GM19463 (cell line): ENCODE results near the gene ALDOA.

ENCODE experiments used
- ATAC-seq: cut with Tn5 transposase; IDR thresholded peaks from one replicate; pipeline ENCODE4 v1.9.1; 2021; ENCODE audit warnings: mild to moderate bottlenecking, moderate library complexity; ENCODE audit not compliant: unreplicated experiment

ALDOA gene

DNA sequence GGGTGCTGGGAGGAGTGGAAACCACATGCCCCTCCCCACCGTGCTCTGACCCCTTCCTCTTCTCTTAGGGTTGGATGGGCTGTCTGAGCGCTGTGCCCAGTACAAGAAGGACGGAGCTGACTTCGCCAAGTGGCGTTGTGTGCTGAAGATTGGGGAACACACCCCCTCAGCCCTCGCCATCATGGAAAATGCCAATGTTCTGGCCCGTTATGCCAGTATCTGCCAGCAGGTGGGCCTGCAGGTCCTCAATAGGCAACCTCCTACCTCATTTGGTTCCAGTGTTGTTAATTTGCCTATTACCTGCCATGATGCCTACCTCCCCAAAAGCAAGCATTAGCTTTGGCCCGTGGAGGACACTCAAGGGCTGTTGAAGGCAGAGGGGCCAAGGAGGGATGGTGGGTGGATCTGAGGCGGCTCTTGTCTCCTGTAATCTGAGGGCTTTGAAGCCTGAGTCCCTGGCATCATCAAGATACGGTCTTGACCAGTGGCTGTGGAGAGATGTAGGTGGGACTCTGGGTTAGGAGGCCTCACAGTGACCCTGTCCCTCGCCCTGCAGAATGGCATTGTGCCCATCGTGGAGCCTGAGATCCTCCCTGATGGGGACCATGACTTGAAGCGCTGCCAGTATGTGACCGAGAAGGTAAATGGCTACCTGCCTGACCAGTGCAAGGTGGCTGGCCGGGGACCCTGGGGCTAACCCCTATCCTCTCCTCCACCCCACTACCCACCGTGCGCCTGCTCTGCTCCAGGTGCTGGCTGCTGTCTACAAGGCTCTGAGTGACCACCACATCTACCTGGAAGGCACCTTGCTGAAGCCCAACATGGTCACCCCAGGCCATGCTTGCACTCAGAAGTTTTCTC lies 3.4 kb downstream of the ALDOA start:
- ATAC-seq, result no peak

- no peak for ATAC-seq
Observed at GRCh38 chr16:30069611-30070462, 4.3 kb downstream of the ALDOA start.

- ATAC-seq, result no peak
Observed at GRCh38 chr16:30070490-30070889, 4.9 kb downstream of the ALDOA start.

GRCh38 chr16:30075503-30076275 lies 10.1 kb downstream of the ALDOA start, which contains the start of gene PPP4C:
PPP4C (plus strand) TSS chr16:30075994; CDS start chr16:30076378, 384 bp downstream.
- ATAC-seq, result peak; percentile 86

GRCh38 chr16:30076276-30076791 lies 10.8 kb downstream of the ALDOA start:
- peak; percentile 22 for ATAC-seq

DNA sequence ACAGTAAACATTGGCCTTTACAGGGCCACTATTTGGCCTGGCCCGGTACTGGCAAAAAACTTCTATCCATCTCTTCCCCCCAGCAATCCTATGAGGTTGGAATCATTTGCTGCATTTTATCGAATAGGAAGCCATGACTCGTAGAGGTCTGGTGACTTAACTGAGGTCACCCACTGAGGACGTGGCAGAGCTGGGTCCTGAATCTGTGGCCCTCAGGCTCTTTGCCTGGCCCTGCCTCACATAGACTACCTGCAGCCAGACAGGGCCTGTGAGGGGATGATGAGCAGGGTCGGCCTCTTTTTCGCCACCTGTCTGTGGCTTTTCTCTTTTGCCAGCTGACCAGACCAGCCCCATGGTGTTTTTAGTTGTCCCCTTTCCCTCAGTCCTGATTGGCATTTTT lies 12.1 kb downstream of the ALDOA start:
- no peak for ATAC-seq

GRCh38 chr16:30078744-30079143 lies 13.2 kb downstream of the ALDOA start:
- ATAC-seq, result no peak

DNA sequence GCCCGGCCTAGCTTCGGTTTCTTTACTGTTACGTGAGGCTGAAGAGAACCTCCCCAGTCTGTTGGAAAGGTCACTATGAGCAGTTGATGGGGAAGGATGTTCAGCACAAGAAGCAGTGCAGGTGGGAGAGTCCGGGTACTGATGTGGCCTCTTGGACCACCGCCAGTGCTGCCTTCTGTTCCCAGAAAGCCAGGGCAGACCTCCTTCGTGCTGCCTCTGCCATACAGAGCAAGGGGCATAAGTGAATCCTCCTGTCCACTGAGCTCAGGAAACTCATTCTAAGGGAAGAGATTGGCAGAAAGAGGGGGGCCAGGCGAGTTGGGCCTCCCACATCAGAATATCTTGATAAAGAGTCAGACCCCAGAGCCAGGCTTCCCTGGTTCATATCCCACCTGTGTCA lies 13.9 kb downstream of the ALDOA start:
- ATAC-seq, result no peak

- ATAC-seq, result no peak
Observed at GRCh38 chr16:30082545-30083090, 17.1 kb downstream of the ALDOA start.

DNA sequence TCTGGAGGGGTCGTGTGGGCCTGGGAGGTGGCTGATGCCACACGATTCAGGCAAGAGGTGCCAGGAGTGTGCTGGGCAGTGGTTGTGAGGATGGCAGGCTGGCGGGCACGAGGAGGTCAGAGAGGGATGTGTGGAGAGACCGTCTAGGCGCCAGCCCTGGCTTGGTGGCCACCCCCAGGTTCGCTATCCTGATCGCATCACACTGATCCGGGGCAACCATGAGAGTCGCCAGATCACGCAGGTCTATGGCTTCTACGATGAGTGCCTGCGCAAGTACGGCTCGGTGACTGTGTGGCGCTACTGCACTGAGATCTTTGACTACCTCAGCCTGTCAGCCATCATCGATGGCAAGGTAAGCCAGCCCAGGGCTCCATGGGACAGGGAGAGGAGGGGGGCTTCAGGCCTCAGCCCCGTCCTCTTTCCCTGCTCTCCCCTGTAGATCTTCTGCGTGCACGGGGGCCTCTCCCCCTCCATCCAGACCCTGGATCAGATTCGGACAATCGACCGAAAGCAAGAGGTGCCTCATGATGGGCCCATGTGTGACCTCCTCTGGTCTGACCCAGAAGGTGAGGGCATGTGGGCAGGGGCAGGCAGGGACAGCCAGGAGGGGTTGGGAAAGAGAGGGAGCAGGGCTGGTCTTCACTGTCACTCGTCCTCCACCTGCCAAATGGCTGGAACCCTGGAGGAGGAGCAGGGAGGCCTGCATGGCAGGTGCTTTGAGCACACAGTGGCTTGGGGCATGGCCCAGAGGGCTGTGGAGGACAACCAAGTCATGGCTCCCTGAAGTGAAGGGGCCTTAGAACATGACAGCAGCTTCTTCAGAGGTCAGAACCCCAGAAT lies 17.9 kb downstream of the ALDOA start:
- no peak for ATAC-seq

- no peak for ATAC-seq
Observed at GRCh38 chr16:30084096-30084815, 18.7 kb downstream of the ALDOA start.

GRCh38 chr16:30084816-30085159 lies 19.2 kb downstream of the ALDOA start:
- no peak for ATAC-seq

GRCh38 chr16:30085247-30085646 lies 19.7 kb downstream of the ALDOA start:
- ATAC-seq, result no peak

DNA sequence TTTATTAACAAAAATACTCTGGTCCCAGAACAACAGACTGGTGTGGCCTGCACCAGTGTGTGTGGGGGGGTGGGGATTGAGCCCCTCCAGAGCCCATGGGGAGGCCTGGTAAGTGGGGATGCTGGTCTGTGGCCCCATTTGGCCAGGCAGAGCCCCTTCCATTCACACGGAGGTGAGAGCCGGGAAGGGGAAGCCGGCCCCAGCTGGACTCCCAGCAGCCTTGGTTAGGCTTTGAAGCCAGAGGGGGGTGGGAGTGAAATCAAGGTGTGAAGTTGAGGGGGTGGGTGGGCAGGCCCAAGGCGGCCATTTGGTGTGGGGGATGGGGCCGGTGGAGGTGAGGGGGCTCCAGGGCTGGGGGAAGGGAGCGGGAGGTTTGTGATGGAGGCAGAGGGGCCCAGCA lies 20.3 kb downstream of the ALDOA start:
- ATAC-seq, result no peak

DNA sequence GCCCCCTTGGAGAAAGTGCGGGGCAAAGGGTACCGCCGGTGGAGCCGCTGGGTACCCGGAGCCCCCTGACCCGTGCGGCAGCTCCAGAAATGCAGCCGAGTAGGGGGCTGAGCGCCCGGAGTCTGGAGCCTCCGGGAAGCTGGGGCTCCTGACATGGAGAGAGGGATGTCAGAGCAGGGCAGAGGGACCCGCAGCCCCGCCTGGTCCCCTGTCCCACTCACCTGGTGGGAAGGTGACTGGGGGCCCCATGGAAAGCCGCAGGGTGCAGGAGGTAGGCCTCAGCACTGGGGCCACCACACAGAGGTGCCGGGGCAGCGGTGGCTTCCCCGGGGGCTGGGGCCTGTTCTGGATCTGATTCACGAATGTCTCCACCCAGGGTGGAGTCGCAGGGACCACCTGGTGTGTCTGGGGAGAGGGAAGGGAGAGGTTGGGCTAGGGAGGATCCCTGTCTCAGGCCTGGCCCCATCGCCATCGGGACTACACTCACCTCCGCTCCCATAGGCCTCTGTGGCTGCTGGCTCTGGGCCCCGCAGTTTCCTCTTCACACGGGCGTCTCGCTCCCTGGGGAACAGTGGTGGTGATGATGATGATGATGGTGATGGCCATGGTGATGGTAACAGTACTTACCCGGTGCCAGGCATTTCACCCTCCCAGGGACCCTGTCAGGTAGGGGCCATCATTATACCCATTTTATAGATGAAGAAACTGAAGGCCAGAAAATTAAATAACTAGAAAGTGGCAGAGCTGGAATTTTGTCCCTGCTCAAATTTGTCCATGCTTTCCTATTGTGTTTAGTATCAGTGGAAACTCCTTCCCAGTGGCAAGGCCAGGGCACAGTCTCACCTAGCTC lies 21.0 kb downstream of the ALDOA start:
- no peak for ATAC-seq

DNA sequence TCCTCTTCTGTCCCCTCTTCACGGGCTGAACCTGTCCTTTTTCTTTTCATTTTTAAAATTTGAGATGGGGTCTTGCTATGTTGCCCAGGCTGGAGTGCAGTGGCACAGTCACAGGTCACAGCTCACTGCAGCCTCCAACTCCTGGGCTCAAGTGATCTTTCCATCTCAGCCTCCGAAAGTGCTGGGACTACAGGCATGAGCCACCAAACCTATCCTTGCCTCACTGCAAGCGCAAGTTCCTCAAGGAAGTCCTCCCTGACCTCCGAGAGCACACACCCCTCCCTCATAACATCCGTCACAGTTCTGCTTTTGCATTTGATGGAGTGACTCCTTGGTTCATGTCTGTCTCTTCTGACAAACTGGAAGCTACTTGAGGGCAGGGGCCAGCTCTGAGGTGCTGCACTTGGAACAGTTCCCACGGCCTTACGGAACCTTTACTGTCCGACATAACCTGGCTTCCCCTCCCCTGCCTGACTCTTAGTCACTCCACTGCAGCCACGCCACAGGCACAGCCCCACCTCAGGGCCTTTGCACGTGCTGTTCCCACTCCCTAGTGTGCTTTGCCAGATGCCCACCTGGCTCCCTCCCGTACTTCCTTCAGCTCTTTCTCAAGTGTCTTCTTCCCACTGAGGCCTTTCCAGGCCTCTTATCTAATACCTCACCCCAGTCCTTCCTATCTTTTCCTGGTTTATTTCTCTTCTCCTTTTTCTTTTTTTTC lies 21.8 kb downstream of the ALDOA start:
- no peak for ATAC-seq

DNA sequence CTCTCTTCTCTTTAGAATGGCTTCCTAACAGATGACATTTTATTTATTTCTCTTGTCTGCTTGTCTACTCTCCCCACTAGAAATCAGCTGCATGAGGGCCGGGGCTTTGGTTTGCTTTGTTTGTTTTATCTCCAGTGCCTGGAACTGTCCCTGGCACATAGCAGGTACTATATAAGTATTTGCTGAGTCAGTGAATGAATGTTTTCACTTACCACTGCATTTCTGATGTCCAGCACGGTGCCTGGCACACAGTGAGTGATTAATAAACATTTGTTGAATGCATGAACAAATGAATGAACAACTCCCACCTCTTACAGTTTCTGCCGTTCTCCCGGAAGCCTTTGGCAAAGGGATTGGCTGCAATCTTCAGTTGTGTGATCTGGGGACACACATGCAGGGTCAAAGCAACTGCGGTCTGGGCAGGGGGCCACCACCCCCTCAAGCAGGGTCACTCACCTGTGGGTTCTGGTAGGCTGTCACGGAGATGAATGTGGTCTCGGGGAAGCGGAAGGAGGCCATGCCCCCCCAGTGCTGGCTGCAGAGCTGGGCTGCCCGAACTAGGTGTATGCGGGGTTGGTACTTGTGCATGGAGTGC lies 22.8 kb downstream of the ALDOA start:
- no peak for ATAC-seq
